ENCODE data around the gene C1QTNF6. TPM values are rescaled to one million over a fixed set of nuclear protein-coding genes. Genes with fewer than 3 reads are reported as not detected.

Gene C1QTNF6
- total and polyA plus RNA-seq, 2 of the 4 experiments (the other 2 are of a cell fraction): 1.1 to 10.9 TPM

DNA sequence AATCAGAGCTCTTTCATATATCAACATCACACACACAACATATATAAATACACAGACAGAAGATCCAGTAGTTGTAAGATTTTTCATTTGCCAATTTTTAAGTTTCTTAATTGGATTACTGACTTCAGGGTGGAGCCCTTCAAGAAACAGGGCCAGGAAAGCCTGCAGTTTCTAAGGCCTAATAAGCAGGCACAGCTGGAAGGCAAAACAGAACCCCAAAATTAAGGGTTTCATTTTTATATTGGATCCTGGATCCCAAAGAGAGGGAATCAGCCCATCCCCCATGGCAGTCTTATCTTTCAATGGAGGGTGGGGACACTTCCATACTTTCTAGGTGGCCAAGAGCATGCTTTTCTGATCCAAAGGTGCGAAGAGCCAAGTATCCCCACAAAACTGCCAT lies 4.7 kb upstream of the C1QTNF6 start:
- no peak overlapping the region for H2BK5ac ChIP-seq (ENCODE audit: low read depth, low read length, poor library complexity, severe bottlenecking)
- H3K56ac ChIP-seq (ENCODE audit: extremely low read depth, insufficient read depth, low read length): no peak overlapping the region
- WGBS, 2 experiments (ENCODE audit: extremely low coverage in 2 of 2, insufficient read length in 1 of 2): no CpG with 5 or more reads among the region's 1 CpG
- no peak for TF ChIP-seq ELK1 (IDR thresholded peaks at IDR 0.05; ENCODE audit: borderline replicate concordance, low read depth, low read length)
- no peak for TF ChIP-seq USF2 (IDR thresholded peaks at IDR 0.05; ENCODE audit: low read depth, low read length)
- TF ChIP-seq, protein P1, sequence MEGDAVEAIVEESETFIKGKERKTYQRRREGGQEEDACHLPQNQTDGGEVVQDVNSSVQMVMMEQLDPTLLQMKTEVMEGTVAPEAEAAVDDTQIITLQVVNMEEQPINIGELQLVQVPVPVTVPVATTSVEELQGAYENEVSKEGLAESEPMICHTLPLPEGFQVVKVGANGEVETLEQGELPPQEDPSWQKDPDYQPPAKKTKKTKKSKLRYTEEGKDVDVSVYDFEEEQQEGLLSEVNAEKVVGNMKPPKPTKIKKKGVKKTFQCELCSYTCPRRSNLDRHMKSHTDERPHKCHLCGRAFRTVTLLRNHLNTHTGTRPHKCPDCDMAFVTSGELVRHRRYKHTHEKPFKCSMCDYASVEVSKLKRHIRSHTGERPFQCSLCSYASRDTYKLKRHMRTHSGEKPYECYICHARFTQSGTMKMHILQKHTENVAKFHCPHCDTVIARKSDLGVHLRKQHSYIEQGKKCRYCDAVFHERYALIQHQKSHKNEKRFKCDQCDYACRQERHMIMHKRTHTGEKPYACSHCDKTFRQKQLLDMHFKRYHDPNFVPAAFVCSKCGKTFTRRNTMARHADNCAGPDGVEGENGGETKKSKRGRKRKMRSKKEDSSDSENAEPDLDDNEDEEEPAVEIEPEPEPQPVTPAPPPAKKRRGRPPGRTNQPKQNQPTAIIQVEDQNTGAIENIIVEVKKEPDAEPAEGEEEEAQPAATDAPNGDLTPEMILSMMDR (conservative IDR thresholded peaks at IDR 0.05; ENCODE audit: low read depth, low read length): no peak
- peaks cover 21% of the 10 kb centered on the region for H3K4me1 ChIP-seq (ENCODE audit: control insufficient read depth, insufficient read depth, low read length)
- ChIA-PET CTCF (interaction anchor here (0.6 kb wide), 1 partner anchor 90 kb away, joined by 3 read pairs; no protein-coding TSS in a partner anchor), POLR2A (ENCODE audit: unreplicated experiment) (interaction anchor here (0.6 kb wide), 1 partner anchor 1426 kb away, joined by 3 read pairs; no protein-coding TSS in a partner anchor)
- H3K36me3 ChIP-seq (ENCODE audit: control insufficient read depth, insufficient read depth, low read length): no peaks in the 10 kb centered on the region
- dilution Hi-C loops (cut with HindIII; ENCODE audit: low sequenced_read_pairs, unreplicated experiment) (no loop called here), in situ Hi-C loops (cut with MboI; ENCODE audit: low sequenced_read_pairs) (no loop called here), intact Hi-C loops (cut with micrococcal nuclease) (no loop called here)
- no peak overlapping the region for H3K14ac ChIP-seq (replicated peaks; ENCODE audit: low read depth, low read length)
- no peak overlapping the region for H3K23ac ChIP-seq (ENCODE audit: low read depth, low read length)
- no peak overlapping the region for H3K27ac ChIP-seq (ENCODE audit: insufficient read depth, low read length)
- H2BK120ac ChIP-seq (ENCODE audit: low read depth, low read length): no peak overlapping the region
- DNase-seq: no peak
- no peak overlapping the region for H4K5ac ChIP-seq (ENCODE audit: low read depth, low read length)
- H2AK9ac ChIP-seq (replicated peaks; ENCODE audit: low read depth, low read length, poor library complexity): no peak overlapping the region
- no peaks in the 10 kb centered on the region for H3K27me3 ChIP-seq (ENCODE audit: control insufficient read depth, insufficient read depth, low read length)
- H2AFZ ChIP-seq (replicated peaks; ENCODE audit: low read length, poor library complexity): no peak overlapping the region
- H3K9me3 ChIP-seq (ENCODE audit: control insufficient read depth, insufficient read depth, low read length): no peaks in the 10 kb centered on the region
- no peaks in the 10 kb centered on the region for H4K20me1 ChIP-seq (ENCODE audit: insufficient read depth, low read length)
- no peak overlapping the region for H3K4me2 ChIP-seq (ENCODE audit: low read depth, low read length)
- no peak overlapping the region for H2AK5ac ChIP-seq (ENCODE audit: low read depth, low read length)
- H4K8ac ChIP-seq (ENCODE audit: low read depth in 2 of 2, low read length in 2 of 2): no peak overlapping the region
- no peak overlapping the region for H2BK15ac ChIP-seq (ENCODE audit: low read depth, low read length)
- no peak overlapping the region for H3K4me3 ChIP-seq (ENCODE audit: insufficient read depth, low read depth, low read length)
- H3K18ac ChIP-seq (ENCODE audit: low read depth, low read length): no peak overlapping the region
- no peak for ATAC-seq (ENCODE audit: low read depth)
- H3K4ac ChIP-seq (ENCODE audit: low read depth, low read length): no peak overlapping the region
- no peak overlapping the region for H4K91ac ChIP-seq (ENCODE audit: insufficient read depth, low read depth, low read length)
- H3K9ac ChIP-seq (ENCODE audit: low read depth, low read length): no peak overlapping the region
- H3K9me1 ChIP-seq (ENCODE audit: insufficient read depth, low read length): peaks cover 5% of the 10 kb centered on the region
- H2BK20ac ChIP-seq (ENCODE audit: low read depth, low read length): no peak overlapping the region
- H3K79me1 ChIP-seq (ENCODE audit: low read depth in 1 of 2, low read length in 2 of 2): peaks cover 0 to under 1% of the 10 kb centered on the region in 2 experiments; a peak in 1 of 4 replicates
- no TSS peak for BruUV-seq (replicated peaks)
